ENCODE measurements around the gene PRAMEF26. TPM values are rescaled to one million over a fixed set of nuclear protein-coding genes. Genes with fewer than 3 reads are reported as not detected.
"Not testable (repeated sequence)": the region's sequence is repeated elsewhere in the genome, so short reads cannot be mapped to it uniquely, and the experiment has no call there.

The PRAMEF26 gene
- not detected for polyA plus RNA-seq

DNA sequence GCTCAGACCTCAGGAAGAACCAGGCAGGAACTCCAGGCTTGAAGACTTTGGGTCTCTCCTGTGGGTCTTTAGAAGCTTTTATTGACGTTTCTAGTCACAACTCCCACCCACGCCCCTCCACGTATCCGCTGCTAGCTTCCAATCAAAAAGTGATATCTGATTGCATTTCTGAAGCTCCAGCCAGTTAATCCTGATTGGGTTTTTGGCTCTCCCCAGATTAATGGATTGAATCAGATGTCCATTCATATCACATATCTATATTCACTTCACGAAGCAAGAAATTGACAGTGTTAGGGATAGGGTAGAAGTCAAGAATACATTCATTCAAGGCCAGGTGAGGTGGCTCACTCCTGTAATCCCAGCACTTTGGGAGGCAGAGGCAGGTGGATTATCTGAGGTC lies at the start of gene PRAMEF26:
Gene PRAMEF26 (minus strand): TSS at position 101 of the 400 bp plus-strand sequence. CDS start 2,914 bp downstream, outside the sequence.
- whole genome bisulfite sequencing, 2 donors = 62 to 100% methylated on average over 1 of the region's 5 CpGs
- H3K9me3 ChIP-seq (ENCODE audit: control insufficient read depth in 2 of 2, insufficient read depth in 1 of 2, low read depth in 1 of 2, low read length in 1 of 2); H3K4me1 ChIP-seq (ENCODE audit: control insufficient read depth in 2 of 2, insufficient read depth in 2 of 2, low read length in 1 of 2); H3K27ac ChIP-seq (ENCODE audit: low read depth in 2 of 2, low read length in 1 of 2); H3K4me3 ChIP-seq (ENCODE audit: low read depth in 1 of 2, low read length in 2 of 2); H3K27me3 ChIP-seq (ENCODE audit: control insufficient read depth in 1 of 2, insufficient read depth in 2 of 2, low read length in 2 of 2); H3K36me3 ChIP-seq (ENCODE audit: control insufficient read depth in 2 of 2, insufficient read depth in 2 of 2, low read length in 1 of 2): not testable (repeated sequence)

DNA sequence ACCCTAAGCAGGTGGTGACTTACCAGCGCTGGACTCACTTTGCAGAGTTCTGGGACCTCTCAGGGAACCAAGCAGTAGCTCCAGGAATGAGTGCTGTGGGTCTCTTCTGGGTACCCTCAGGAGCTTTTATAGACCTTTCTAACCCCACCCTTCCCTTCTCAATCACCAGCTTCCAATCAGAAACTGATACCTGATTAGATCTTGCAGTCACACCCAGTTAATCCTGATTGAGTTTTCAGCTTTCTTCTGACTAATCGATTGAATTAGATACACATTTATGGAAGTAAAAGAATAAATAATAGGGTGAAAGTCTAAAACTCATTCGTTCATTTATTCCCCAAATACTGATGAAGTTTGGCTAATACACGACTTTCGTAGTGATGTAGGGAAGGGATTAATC lies 45.5 kb upstream of the PRAMEF26 start, which contains the start of gene PRAMEF13:
Gene PRAMEF13 (minus strand): TSS at position 101 of the 400 bp plus-strand sequence. CDS start 1,820 bp downstream, outside the sequence.
- not testable (repeated sequence) for H3K4me1 ChIP-seq (ENCODE audit: control insufficient read depth in 2 of 2, insufficient read depth in 2 of 2, low read length in 1 of 2); H3K36me3 ChIP-seq (ENCODE audit: control insufficient read depth in 2 of 2, insufficient read depth in 2 of 2, low read length in 1 of 2); H3K4me3 ChIP-seq (ENCODE audit: low read depth in 1 of 2, low read length in 2 of 2); H3K9me3 ChIP-seq (ENCODE audit: control insufficient read depth in 2 of 2, insufficient read depth in 1 of 2, low read depth in 1 of 2, low read length in 1 of 2); H3K27me3 ChIP-seq (ENCODE audit: control insufficient read depth in 1 of 2, insufficient read depth in 2 of 2, low read length in 2 of 2); H3K27ac ChIP-seq (ENCODE audit: low read depth in 2 of 2, low read length in 1 of 2)
- no CpG with 5 or more reads among the region's 5 CpGs for WGBS, 2 donors

- H3K4me3 ChIP-seq (ENCODE audit: low read depth in 1 of 2, low read length in 2 of 2); H3K4me1 ChIP-seq (ENCODE audit: control insufficient read depth in 2 of 2, insufficient read depth in 2 of 2, low read length in 1 of 2); H3K36me3 ChIP-seq (ENCODE audit: control insufficient read depth in 2 of 2, insufficient read depth in 2 of 2, low read length in 1 of 2); H3K9me3 ChIP-seq (ENCODE audit: control insufficient read depth in 2 of 2, insufficient read depth in 1 of 2, low read depth in 1 of 2, low read length in 1 of 2); H3K27me3 ChIP-seq (ENCODE audit: control insufficient read depth in 1 of 2, insufficient read depth in 2 of 2, low read length in 2 of 2); H3K27ac ChIP-seq (ENCODE audit: low read depth in 2 of 2, low read length in 1 of 2): not testable (repeated sequence)
- 73 to 89% methylated on average over 1 of the region's 2 CpGs for WGBS, 2 donors
These were observed 15.7 kb upstream of the PRAMEF26 start, which contains the start of gene PRAMEF9 for GRCh38 chr1:13171548-13171947. Gene PRAMEF9, plus strand, starts transcription at chr1:13171848. Its CDS starts 3,433 bp downstream, at chr1:13175281.

- H3K4me3 ChIP-seq (ENCODE audit: low read depth in 1 of 2, low read length in 2 of 2); H3K27ac ChIP-seq (ENCODE audit: low read depth in 2 of 2, low read length in 1 of 2); H3K36me3 ChIP-seq (ENCODE audit: control insufficient read depth in 2 of 2, insufficient read depth in 2 of 2, low read length in 1 of 2); H3K9me3 ChIP-seq (ENCODE audit: control insufficient read depth in 2 of 2, insufficient read depth in 1 of 2, low read depth in 1 of 2, low read length in 1 of 2); H3K27me3 ChIP-seq (ENCODE audit: control insufficient read depth in 1 of 2, insufficient read depth in 2 of 2, low read length in 2 of 2); H3K4me1 ChIP-seq (ENCODE audit: control insufficient read depth in 2 of 2, insufficient read depth in 2 of 2, low read length in 1 of 2): not testable (repeated sequence)
- WGBS, 2 donors = no CpG with 5 or more reads among the region's 8 CpGs
These were observed 9.7 kb upstream of the PRAMEF26 start, which contains the start of gene HNRNPCL4 for GRCh38 chr1:13165531-13165930. Gene HNRNPCL4, minus strand, starts transcription at chr1:13165631. Its CDS starts 164 bp downstream, at chr1:13165467.

DNA sequence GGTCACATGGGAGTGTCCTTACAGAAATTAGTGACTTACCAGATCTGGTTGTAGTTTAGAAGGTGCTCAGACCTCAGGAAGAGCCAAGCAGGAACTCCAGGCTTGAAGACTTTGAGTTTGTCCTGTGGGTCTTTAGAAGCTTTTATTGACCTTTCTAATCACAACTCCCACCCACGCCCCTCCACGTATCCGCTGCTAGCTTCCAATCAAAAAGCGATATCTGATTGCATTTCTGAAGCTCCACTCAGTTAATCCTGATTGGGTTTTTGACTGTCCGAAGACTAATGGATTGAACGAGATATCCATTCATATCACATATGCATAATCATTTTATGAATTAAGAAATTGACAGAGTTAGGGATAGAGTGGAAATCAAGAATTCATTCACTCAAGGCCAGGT lies 39.1 kb downstream of the PRAMEF26 start, which contains the start of gene HNRNPCL2:
Gene HNRNPCL2 (minus strand): TSS at position 101 of the 400 bp plus-strand sequence. CDS start 454 bp downstream, outside the sequence.
- not testable (repeated sequence) for H3K36me3 ChIP-seq (ENCODE audit: control insufficient read depth in 2 of 2, insufficient read depth in 2 of 2, low read length in 1 of 2); H3K4me3 ChIP-seq (ENCODE audit: low read depth in 1 of 2, low read length in 2 of 2); H3K27ac ChIP-seq (ENCODE audit: low read depth in 2 of 2, low read length in 1 of 2); H3K4me1 ChIP-seq (ENCODE audit: control insufficient read depth in 2 of 2, insufficient read depth in 2 of 2, low read length in 1 of 2); H3K9me3 ChIP-seq (ENCODE audit: control insufficient read depth in 2 of 2, insufficient read depth in 1 of 2, low read depth in 1 of 2, low read length in 1 of 2); H3K27me3 ChIP-seq (ENCODE audit: control insufficient read depth in 1 of 2, insufficient read depth in 2 of 2, low read length in 2 of 2)
- WGBS, 2 donors = 90 to 93% methylated on average over 6 of the region's 6 CpGs

Other genes with a start within 250 kb of the PRAMEF26 start
- not detected for gene PRAMEF7, start 239.4 kb downstream of the PRAMEF26 start, polyA plus RNA-seq
- not detected for gene PRAMEF6, start 208.4 kb downstream of the PRAMEF26 start, polyA plus RNA-seq
- not detected for gene PRAMEF27, start 99.4 kb downstream of the PRAMEF26 start, polyA plus RNA-seq
- gene HNRNPCL3, start 95.2 kb downstream of the PRAMEF26 start, polyA plus RNA-seq = not detected
- gene PRAMEF25, start 85.2 kb downstream of the PRAMEF26 start, polyA plus RNA-seq = not detected
- gene HNRNPCL2, start 39.2 kb downstream of the PRAMEF26 start, polyA plus RNA-seq = not detected
- not detected for gene HNRNPCL4, start 9.6 kb upstream of the PRAMEF26 start, polyA plus RNA-seq
- gene PRAMEF9, start 15.8 kb upstream of the PRAMEF26 start, polyA plus RNA-seq = not detected
- not detected for gene PRAMEF13, start 45.4 kb upstream of the PRAMEF26 start, polyA plus RNA-seq
- not detected for gene PRAMEF18, start 70.1 kb upstream of the PRAMEF26 start, polyA plus RNA-seq
- gene PRAMEF5, start 98.2 kb upstream of the PRAMEF26 start, polyA plus RNA-seq = not detected
- under 1 TPM in 1 of 2 donors, not detected in 1; 0.01 TPM for gene PRAMEF8, start 129.1 kb upstream of the PRAMEF26 start, polyA plus RNA-seq
- not detected for gene PRAMEF33, start 147.5 kb upstream of the PRAMEF26 start, polyA plus RNA-seq
- gene PRAMEF15, start 159.6 kb upstream of the PRAMEF26 start, polyA plus RNA-seq = not detected
- gene PRAMEF14, start 191.1 kb upstream of the PRAMEF26 start, polyA plus RNA-seq = not detected
- gene PRAMEF19, start 215.9 kb upstream of the PRAMEF26 start, polyA plus RNA-seq = under 1 TPM in 1 of 2 donors, not detected in 1; 0.02 TPM
- not detected for gene PRAMEF17, start 233.6 kb upstream of the PRAMEF26 start, polyA plus RNA-seq